ENCODE data around the gene MYH11. TPM values are rescaled to one million over a fixed set of nuclear protein-coding genes. Genes with fewer than 3 reads are reported as not detected.

Gene MYH11
- total RNA-seq, 4 donors from 2014 or later, result 5.6 to 57.7 (median 20.4) TPM

DNA sequence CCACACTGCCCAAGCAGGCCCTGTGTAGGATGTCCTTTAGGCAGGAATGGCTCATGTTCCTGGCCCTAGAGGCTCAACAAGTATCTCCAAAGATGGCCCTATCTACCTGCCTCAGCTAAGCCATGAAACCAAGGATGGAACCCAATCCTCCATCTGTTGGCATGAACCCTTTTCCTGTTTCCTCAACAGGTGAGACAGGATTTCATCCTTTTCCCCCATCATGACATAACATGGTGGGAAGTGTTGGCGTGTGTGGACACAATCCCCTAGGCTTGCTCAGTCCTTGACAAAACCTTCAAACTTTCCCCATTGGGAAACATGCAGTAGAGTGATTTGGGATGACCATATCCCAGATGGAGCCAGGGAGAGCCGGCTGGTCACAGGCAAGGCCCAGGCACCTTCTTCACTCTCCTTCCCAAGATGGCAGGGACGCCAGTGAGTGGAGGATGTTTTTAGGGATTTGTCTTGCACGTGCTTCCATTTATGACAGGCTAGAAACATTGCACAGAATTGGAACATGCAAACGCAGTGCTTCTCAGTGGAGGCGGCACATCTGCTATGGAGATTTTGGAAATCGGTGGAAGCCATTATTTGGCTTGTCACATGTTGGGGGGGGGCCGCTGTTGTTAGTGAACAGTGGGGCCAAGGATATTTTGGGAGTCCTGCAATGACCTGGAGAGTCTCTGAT lies 77.0 kb downstream of the MYH11 start:
- intact Hi-C loops (cut with DNase I; ENCODE audit: low total_unique reads), result no loop called here
- ATAC-seq (no peak), DNase-seq (no peak)
- no peak overlapping the region for H3K27ac ChIP-seq
- no peaks in the 10 kb centered on the region for H3K36me3 ChIP-seq
- H3K9me3 ChIP-seq, result no peaks in the 10 kb centered on the region
- in situ Hi-C loops (cut with MboI; ENCODE audit: low sequenced_read_pairs in 4 of 4), result no loop called here
- no peak overlapping the region for H3K4me3 ChIP-seq
- no peaks in the 10 kb centered on the region for H3K27me3 ChIP-seq
- no peaks in the 10 kb centered on the region for H3K4me1 ChIP-seq
- no peak for TF ChIP-seq POLR2A (IDR thresholded peaks at IDR 0.05)
- TF ChIP-seq, protein P1, sequence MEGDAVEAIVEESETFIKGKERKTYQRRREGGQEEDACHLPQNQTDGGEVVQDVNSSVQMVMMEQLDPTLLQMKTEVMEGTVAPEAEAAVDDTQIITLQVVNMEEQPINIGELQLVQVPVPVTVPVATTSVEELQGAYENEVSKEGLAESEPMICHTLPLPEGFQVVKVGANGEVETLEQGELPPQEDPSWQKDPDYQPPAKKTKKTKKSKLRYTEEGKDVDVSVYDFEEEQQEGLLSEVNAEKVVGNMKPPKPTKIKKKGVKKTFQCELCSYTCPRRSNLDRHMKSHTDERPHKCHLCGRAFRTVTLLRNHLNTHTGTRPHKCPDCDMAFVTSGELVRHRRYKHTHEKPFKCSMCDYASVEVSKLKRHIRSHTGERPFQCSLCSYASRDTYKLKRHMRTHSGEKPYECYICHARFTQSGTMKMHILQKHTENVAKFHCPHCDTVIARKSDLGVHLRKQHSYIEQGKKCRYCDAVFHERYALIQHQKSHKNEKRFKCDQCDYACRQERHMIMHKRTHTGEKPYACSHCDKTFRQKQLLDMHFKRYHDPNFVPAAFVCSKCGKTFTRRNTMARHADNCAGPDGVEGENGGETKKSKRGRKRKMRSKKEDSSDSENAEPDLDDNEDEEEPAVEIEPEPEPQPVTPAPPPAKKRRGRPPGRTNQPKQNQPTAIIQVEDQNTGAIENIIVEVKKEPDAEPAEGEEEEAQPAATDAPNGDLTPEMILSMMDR (IDR thresholded peaks at IDR 0.05 in 4 of 5, conservative IDR thresholded peaks at IDR 0.05 in 1 of 5), result no peak

DNA sequence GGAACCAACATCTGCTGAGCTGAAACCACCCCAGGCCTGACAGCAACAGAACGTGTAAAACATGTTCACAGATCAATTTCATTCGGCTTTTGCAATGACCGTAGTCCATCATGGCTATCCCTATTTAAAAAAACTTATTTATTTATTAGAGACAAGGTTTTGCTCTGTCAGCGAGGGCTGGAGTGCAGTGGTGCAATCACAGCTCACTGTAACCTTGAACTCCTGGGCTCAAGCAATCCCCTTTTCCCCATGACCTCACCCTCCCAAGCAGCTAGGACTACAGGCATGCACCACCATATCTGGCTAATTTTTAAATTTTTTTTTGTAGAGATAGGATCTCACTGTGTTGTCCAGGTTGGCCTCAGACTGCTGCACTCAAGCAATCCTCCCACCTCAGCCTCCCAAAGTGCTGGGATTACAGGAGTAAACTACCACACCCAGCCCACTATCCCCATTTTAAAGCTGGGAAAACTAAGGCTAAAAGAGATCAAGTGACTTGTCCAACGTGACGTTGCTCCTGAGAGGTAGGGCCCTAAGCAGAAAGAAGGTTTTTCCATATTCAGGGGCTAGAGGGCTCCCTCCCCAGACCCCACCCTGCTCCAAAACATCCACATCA lies 77.7 kb downstream of the MYH11 start:
- Histone ChIP-seq H3K36me3 (no peaks in the 10 kb centered on the region), H3K4me3 (no peak overlapping the region), H3K4me1 (no peaks in the 10 kb centered on the region), H3K9me3 (no peaks in the 10 kb centered on the region), H3K27me3 (no peaks in the 10 kb centered on the region), H3K27ac (no peak overlapping the region)
- TF ChIP-seq, protein P1 (IDR thresholded peaks at IDR 0.05 in 4 of 5, conservative IDR thresholded peaks at IDR 0.05 in 1 of 5), result no peak
- no peak for TF ChIP-seq POLR2A (IDR thresholded peaks at IDR 0.05)
- no peak for DNase-seq
- ATAC-seq, result no peak
- intact Hi-C loops (cut with DNase I; ENCODE audit: low total_unique reads), result no loop called here
- in situ Hi-C loops (cut with MboI; ENCODE audit: low sequenced_read_pairs in 4 of 4), result no loop called here

DNA sequence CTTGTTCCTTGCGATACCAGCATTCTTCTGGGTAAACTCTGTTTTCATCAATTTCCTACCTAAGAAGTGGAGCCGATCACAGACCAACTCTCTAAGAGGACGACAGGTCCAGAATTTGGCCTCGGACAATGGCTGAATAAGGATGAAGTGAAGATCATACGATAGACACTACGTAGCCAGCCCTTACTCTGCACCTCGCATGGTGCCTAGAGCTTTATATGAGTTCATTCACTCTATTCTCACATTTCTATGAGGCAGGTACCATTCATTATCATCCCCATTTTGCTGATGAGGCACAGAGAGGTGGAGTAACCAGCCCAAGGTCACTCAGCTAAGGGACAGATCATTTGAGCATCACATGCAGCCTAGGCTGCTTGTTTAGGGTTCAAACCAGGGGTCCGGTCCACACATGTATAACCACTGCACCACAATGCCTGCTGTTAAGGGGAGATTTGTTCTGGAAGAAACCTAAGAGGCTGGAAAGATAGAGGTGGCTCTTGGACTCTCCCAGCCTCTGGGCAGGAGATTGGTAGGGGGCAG lies 78.6 kb downstream of the MYH11 start:
- Histone ChIP-seq H3K36me3 (no peaks in the 10 kb centered on the region), H3K4me3 (no peak overlapping the region), H3K27me3 (no peaks in the 10 kb centered on the region), H3K27ac (no peak overlapping the region), H3K9me3 (no peaks in the 10 kb centered on the region), H3K4me1 (no peaks in the 10 kb centered on the region)
- DNase-seq (no peak), ATAC-seq (no peak)
- TF ChIP-seq, protein P1 (IDR thresholded peaks at IDR 0.05 in 4 of 5, conservative IDR thresholded peaks at IDR 0.05 in 1 of 5), result no peak
- TF ChIP-seq POLR2A (IDR thresholded peaks at IDR 0.05), result no peak
- intact Hi-C loops (cut with DNase I; ENCODE audit: low total_unique reads) (no loop called here), in situ Hi-C loops (cut with MboI; ENCODE audit: low sequenced_read_pairs in 4 of 4) (no loop called here)

DNA sequence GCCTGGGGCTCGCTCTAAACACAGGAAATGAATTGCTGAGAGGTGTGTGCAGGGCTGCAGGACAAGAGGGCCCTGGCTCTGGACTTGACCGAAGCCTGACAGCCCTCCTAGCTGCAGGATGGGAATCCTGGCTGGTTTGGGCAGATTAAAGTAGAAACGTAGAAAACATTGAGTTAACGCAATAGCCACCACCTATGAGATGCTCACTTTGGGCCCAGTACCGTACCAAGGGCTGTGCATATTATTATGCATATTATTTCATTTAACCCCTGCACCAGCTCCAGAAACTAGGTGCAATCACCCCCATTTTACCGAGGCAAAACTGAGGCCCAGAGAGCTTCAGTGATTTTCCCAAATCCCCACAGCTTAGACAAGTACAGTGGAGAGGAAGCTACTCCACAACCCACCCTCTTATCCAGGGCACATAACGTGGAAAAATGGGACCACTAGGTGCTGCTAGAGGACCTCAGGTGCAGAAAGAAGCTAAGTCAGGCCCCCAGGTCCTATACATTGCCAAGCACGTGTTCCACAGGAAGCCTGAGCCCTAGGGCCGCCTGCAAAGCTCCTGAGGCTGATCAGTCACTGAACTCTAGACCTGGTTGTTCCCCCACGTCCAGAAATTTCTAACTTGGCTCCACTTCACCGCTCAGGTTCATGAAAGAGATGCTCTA lies 79.2 kb downstream of the MYH11 start:
- TF ChIP-seq, protein P1 (IDR thresholded peaks at IDR 0.05 in 4 of 5, conservative IDR thresholded peaks at IDR 0.05 in 1 of 5), result peak in 3 of 5 experiments; percentile 6 to 30 (median 20)
- no peak for TF ChIP-seq POLR2A (IDR thresholded peaks at IDR 0.05)
- Histone ChIP-seq H3K4me1 (no peaks in the 10 kb centered on the region), H3K27me3 (no peaks in the 10 kb centered on the region), H3K27ac (no peak overlapping the region), H3K9me3 (no peaks in the 10 kb centered on the region), H3K4me3 (no peak overlapping the region), H3K36me3 (no peaks in the 10 kb centered on the region)
- DNase-seq (no peak), ATAC-seq (no peak)
- intact Hi-C loops (cut with DNase I; ENCODE audit: low total_unique reads) (no loop called here), in situ Hi-C loops (cut with MboI; ENCODE audit: low sequenced_read_pairs in 4 of 4) (no loop called here)

All from gastrocnemius medialis (tissue), 4 donors.